NCI-H1105 (cell line): ENCODE data around the gene NSD2.
"Not testable (repeated sequence)": the region's sequence is repeated elsewhere in the genome, so short reads cannot be mapped to it uniquely, and the experiment has no call there.

Source experiments
- DNase-seq: peaks from one replicate; lab custom pipeline; 2025; lab: John Stamatoyannopoulos, UW

Gene NSD2

DNA sequence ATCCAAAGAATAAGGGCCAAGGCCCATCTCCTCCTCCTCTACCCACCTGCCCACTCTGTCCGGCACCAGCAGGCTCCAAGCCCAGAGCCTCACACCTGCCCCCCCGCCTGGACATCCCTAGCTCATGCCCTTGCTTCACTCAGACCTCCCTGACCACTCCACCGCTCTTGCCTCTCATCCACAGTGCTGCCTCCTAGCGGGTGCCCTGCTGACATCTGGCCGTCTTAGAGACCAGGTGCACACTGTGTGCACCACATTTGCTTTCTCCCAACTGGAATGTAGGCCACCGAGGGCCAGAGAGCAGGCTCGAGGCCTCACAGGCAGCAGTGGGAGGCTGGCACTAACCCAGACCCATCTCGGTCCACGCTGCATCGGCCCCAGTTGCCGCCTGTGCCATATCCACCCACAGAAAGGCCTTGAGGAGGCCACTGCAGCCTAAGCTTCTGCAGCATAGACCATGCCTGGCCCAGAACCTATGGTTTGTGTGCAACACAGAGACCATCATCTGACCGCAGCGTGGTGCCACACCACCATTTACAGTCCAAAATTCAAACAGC is 28.8 kb upstream of the NSD2 start:
- DNase-seq: no peak

GRCh38 chr4:1842993-1843448 is 28.2 kb upstream of the NSD2 start:
- DNase-seq: no peak

GRCh38 chr4:1843852-1844251 is 27.3 kb upstream of the NSD2 start:
- no peak for DNase-seq

DNA sequence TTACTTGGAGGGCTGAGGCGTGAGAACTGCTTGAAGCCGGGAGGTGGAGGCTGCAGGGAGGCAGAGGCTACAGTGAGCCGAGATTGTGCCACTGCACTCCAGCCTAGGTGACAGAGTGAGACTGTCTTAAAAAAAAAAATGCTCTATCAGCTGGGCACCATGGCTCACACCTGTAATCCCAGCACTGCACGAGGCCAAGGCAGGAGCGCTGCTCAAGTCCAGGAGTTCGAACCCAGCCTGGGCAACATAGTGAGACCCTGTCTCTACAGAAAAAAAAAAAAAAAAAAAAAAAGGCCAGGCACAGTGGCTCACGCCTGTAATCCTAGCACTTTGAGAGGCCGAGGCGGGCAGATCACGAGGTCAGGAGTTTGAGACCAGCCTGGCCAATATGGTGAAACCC is 26.6 kb upstream of the NSD2 start:
- not testable (repeated sequence) for DNase-seq

DNA sequence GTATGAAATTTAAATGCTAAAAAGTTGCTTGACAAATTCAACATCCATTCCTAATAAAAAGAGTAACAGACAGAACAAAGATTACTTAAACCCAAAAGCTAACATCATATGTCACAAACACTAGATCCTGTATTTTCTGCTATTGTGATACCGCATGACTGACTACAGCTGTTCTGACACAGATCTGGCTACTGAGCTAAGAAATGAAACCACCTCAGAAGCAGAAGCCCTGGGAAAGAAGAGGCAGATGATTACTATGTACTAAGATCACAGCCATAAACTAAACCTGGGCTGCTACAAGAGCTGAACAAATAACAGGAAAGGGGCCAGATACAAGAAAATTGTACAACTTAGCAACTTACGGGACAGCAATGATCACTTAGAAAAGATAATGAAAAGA is 24.6 kb upstream of the NSD2 start:
- no peak for DNase-seq

DNA sequence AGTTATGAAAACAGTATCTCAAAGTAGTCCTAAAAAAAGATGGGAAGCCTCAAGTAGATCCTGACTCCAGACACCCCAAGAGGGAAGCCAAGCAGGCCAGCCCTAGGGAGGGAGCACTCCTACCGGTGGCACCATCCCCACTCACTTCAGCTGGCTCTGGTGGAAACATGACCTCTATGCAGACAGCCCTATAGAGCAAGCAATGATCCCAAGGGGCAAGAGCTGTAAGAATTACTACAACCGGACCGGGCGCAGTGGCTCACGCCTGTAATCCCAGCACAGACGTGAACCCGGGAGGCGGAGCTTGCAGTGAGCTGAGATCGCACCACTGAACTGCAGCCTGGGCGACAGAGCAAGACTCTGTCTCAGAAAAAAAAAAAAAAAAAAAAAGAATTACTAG is 20.9 kb upstream of the NSD2 start:
- no peak for DNase-seq

GRCh38 chr4:1851160-1851559 is 20.0 kb upstream of the NSD2 start:
- no peak for DNase-seq

DNA sequence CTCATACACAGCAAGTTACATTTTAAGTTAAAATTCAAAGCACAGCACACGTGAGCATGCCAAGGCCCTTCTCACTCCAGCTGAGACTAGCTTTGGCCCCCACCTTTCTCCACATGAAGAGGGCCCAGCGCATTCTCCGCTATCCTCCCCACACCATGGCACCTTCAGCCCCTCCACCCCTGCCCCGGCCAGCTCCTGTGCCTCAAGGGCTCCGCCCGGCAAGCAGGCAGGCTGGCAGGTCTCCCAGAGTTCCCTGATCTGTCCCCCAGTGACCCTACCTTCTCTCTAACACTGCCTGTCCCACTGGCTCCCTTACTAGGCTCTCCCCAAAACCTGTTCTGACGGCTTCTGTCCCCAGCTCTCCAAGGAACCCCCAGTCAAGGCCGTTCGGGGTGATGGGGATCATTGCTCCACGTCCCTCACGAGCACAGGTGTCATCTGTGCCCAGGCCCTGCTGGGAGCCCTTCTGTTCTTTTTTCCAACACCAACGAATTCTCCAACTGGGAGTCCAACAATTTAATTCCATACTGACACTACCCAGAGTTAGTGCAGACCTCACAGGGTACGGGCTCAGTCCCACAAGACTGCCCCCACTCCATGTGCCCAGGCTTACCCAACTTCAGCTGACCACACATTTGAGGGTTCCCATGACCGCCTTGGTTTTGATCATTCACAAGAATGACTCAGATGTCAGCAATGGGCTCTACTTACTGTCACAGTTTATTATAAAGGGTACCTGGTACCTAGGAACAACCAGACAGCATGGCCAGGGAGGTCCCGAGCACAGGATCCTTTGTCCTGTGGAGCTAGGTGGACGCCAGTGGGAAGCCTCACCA is 19.4 kb upstream of the NSD2 start:
- no peak for DNase-seq

DNA sequence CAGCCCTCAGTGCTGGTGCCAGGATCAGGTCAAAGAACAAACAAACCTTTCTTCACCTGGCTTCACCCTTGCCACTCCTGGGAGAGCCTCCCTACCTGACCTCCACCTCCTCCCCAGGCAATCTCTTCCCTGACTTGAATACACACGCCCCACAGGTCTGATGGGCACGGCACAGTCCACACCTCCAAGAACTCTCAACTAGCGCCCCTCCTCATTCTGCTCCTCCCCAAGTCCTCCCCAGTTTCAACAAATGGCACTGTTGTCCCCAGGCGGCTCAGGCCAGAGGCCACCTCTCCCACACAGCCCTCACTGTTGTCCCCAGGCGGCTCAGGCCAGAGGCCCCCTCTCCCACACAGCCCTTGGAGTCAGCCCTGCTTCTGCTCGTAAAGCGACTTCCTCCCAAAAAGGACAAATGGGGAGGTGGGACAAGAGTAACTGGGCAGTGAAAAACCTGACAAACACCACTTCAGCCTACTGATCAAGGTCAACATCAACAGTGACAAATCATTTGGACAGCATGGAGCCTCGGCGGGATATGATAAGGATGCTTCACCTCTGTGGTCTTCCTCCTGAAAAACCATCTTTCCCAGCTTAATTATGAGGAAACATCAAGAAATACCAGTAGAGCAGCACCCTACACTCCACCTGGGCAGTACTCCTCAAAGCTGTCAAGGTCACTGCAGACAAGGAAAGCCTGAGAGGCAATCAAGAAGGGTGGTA is 18.1 kb upstream of the NSD2 start:
- no peak for DNase-seq

DNA sequence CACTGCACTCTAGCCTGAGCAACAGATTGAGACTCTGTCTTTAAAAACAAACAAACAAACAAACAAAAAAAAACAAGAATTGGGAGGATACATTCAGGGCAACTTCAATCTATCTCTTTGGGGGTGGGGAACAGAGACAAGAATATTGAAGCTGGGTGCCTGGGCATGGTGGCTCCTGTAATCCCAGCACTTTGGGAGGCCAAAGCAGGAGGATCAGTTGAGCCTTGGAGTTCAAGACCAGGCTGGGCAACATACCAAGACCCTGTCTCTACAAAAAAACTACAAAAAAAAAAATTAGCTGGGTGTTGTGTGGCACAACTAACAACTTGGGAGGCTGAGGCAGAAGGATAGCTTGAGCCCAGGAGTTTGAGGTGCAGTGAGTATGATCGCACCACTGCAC is 16.4 kb upstream of the NSD2 start:
- no peak for DNase-seq

- no peak for DNase-seq
Measured at GRCh38 chr4:1855333-1856070, 15.7 kb upstream of the NSD2 start.

DNA sequence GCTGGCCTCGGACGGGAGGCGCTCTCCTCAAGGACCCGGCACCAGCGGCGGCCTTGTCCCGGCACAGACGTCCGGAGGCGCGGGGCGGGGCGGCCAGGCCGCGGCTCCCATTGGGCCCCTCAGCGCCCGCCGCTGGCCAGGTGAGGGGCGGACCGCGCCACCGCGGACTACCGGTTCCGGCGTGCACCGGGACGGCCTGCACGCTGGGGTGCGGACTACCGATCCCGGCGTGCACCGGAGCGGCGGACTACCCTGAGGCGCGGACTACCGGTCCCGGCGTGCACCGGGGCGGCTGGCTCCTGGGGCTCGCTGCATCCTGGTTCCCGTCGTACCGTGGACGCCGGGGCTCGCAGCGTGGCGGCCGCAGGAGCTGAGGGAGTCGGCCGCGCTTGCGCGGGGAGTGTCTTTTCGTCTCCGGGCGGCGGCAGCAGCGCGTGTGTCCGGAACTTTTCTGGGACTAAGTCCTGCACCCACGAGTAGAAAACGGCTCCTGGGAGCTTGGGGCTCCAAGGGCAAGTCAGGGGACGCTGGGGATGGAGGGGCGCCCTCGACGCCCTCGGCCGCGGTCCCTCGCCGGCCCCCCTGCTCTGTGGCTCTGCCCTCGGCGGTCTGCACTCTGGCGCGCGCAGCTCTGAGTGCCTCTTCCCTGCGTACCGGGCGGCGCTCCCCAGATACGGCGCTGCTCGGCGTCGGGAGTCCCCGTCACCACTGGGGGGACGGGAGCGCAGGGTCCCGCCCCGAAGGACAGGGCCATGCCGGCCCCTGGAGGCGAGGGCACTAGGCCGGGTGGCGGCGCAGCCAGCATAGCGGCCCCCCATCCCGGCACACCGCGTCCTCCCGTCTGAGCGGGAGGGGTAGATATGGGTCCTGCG is 14.9 kb upstream of the NSD2 start, which contains the start of gene LETM1:
Gene LETM1 (minus strand): TSS at position 86 of the 872 bp plus-strand sequence. CDS start 206 bp downstream, outside the sequence.
- DNase-seq: peak; percentile 73

DNA sequence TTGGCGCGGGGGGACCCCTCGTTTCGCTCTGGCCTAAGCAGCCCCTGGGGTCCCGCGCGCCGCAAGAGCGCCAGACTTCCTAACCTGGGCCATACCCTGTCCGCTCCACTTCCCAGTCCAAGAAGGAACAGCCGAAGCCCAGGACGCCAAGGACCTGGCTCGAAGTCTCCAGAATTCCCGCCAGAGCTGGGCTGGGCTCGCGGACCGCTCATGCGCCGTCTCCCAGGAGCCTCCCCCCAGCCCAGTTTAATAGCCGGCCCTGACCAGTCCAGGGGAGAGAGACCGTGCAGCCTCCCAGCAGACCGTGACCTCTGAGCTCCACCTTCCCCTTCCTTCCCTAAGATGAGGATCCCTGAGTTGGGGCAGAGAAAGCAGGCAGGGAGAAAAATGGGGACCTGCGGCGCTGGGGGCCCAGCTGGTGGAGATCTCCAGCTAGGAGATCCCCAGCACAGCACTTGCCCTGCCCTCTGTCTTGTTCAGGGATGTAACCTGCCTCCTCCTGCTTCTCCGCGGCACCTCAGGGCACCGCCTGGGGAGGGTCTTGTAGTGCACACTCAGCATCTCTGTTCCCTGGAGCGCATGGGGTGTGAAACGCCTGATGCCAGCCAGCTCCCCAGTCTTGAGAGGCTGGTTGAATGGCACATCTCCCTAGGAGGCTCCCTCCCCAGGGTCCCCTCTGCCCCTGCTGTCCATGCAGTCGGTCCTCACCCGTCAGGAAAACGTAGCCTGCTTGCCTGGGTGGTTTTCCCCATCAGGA is 14.1 kb upstream of the NSD2 start:
- no peak for DNase-seq

DNA sequence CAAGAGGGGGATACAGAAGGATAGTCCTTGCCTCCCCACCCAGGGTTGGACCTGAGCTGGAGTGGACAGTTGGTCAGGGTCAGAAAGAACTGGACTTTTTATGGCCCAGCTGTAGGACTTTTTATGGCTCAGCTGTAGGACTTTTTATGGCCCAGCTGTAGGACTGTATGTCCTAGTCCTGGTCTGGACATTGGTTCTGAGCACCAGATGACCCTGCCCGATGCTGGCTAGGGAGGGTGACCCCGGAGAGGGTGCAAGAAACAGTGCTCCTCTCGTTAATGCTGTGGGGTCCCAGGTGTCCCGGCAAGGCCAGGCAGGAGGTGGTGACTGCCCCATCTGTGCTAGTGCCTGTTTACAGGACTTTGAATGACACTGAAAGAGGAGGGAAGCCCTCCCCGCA is 13.3 kb upstream of the NSD2 start:
- no peak for DNase-seq

GRCh38 chr4:1859389-1859753 is 11.8 kb upstream of the NSD2 start:
- no peak for DNase-seq

GRCh38 chr4:1862055-1862911 is 8.9 kb upstream of the NSD2 start:
- DNase-seq: no peak

GRCh38 chr4:1862961-1863296 is 8.3 kb upstream of the NSD2 start:
- DNase-seq: no peak

DNA sequence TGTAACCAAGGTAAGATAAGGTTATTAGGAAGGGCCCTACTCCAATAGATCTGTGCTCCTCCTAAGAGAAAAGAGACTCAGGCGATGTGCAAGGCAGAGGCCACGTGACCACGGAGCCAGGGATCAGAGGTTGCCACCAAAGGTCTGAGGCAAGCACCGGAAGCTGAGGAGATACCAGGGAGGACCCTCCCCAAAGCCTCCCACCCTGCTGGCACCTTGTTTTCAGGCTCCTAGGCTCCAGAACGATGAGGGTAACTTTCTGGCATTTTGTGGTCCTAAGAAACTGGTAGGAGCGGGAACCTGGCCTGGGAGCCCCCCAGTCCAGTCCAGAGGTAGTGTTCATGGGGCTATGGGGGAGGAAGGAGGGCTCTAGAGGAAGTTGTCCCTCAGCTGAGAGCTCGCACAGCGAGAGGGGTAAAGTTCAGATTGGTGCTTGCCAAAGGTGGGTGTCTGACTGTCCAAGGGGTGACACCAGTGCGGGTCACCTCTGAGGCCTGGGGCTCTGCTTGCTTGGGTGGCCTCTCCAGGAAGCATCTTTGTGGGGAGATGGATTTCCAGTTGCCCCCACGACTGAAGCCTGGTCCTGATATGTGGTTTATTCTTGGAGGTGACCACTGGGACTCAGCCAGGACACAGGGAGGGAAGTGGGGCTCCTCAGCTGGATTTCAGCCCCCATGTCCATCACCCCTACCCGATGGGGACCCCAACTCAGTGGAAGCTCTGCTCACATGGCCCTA is 7.7 kb upstream of the NSD2 start:
- no peak for DNase-seq
